ENCODE measurements around the gene RPS15.

DNA sequence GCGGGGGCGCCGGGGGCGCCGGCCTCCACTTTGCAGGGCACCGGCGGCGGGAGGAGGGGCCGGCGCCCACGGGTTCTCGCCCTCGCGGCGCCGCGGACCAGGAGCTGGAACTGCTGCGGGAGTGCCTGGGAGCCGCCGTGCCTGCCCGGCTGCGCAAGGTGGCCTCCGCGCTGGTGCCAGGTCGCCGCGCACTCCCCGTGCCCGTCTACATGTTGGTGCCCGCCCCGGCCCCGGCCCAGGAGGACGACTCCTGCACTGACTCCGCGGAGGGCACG lies 29.0 kb downstream of the RPS15 start:
- TF ChIP-seq CTCF (IDR thresholded peaks at IDR 0.05; ENCODE audit: extremely low read depth in 1 of 2, insufficient read depth in 1 of 2, low read depth in 1 of 2, low read length in 2 of 2) (no peak), POLR2AphosphoS5 (IDR thresholded peaks at IDR 0.05; ENCODE audit: insufficient read depth, low read depth, low read length) (no peak), POLR2A (IDR thresholded peaks at IDR 0.05; ENCODE audit: low read depth, low read length) (no peak), EZH2 (IDR thresholded peaks at IDR 0.05; ENCODE audit: borderline replicate concordance, low read depth, low read length, severe bottlenecking) (no peak), JUN (IDR thresholded peaks at IDR 0.05; ENCODE audit: borderline replicate concordance, insufficient read depth, insufficient read length, low read depth) (no peak), MAX (IDR thresholded peaks at IDR 0.05; ENCODE audit: insufficient read depth, insufficient read length) (no peak), GATA2 (IDR thresholded peaks at IDR 0.05; ENCODE audit: insufficient read depth, insufficient read length, low read depth, low read length) (no peak), MYC (IDR thresholded peaks at IDR 0.05; ENCODE audit: low read depth, low read length) (no peak)
